LNCAP (cell line): ENCODE data around the gene FAM170B.

Experiments used
- TF ChIP-seq, protein P1 (sequence below): fragments of 450-650 bp; IDR thresholded peaks from 2 replicates; pipeline ENCODE4 v1.5.1; 2017; ENCODE audit warnings: mild to moderate bottlenecking

Gene FAM170B

DNA sequence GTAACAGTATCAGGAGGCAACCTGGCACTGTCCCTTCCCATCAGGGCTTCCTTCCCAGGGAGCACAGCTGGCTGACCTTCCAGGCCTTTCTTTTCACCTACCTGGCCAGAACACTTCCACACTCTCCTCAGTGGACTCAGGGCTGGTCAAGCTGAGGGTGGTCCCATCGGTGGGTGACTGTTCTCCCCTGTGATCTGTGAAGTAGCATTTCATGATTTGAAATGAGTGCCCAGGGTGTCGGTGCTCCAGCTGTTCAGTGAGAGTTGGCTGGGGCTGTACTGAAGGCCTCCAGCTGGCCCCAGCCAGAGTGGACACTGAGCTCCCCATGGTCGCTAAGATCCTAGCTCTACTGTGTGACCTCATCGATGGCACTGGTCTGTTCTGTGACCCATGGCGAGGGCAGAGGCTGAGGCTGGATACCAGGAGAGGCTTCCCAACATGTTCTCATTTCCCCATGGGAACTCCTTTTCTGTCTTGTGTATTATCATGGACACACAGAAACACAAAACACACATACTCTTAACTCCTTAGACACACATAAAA, at the start of gene FAM170B:
Gene FAM170B, minus strand, starts transcription at position 316 of the 543 bp plus-strand sequence. Its CDS starts 103 bp downstream, at position 213.
- TF ChIP-seq, protein P1, sequence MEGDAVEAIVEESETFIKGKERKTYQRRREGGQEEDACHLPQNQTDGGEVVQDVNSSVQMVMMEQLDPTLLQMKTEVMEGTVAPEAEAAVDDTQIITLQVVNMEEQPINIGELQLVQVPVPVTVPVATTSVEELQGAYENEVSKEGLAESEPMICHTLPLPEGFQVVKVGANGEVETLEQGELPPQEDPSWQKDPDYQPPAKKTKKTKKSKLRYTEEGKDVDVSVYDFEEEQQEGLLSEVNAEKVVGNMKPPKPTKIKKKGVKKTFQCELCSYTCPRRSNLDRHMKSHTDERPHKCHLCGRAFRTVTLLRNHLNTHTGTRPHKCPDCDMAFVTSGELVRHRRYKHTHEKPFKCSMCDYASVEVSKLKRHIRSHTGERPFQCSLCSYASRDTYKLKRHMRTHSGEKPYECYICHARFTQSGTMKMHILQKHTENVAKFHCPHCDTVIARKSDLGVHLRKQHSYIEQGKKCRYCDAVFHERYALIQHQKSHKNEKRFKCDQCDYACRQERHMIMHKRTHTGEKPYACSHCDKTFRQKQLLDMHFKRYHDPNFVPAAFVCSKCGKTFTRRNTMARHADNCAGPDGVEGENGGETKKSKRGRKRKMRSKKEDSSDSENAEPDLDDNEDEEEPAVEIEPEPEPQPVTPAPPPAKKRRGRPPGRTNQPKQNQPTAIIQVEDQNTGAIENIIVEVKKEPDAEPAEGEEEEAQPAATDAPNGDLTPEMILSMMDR, result no peak

DNA sequence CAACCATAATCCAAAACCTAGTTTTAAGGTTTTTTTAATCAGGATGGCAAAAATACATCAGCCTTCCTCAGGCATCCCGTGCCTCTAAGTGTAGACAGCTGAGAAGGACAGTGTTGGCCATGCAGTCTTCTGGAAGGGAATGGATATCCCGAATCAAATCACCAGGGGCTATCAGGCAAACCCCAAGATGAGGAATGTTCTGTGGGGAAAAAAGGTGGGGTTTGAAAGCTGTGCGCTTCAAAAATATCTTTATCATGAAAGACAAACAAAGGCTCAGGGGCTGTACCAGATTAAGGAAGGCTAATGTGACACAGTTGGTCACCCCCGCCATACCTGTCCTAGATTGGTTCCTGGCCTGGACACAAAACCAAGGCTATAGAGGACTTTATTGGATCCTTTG, 49.0 kb upstream of the FAM170B start:
- TF ChIP-seq, protein P1, result no peak

DNA sequence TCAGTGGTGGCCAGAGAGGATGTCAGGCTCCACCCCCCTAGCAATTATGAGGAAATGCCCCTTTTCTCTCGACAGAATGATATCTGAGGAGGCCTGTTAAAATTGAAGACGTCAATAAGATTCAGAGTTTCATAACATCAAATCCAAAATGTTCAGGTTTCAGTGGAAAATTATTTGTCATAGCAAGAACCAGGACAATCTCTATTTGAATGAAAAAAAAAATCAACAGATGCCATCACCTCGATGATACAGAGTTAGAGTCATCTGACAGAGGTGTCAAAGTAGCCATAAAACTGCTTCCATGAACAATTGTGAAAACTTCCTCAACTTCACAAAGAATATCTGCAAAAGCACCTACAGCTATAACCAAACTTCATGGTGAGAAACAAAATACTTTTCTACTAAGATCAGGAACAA, 46.6 kb upstream of the FAM170B start:
- TF ChIP-seq, protein P1, result no peak

DNA sequence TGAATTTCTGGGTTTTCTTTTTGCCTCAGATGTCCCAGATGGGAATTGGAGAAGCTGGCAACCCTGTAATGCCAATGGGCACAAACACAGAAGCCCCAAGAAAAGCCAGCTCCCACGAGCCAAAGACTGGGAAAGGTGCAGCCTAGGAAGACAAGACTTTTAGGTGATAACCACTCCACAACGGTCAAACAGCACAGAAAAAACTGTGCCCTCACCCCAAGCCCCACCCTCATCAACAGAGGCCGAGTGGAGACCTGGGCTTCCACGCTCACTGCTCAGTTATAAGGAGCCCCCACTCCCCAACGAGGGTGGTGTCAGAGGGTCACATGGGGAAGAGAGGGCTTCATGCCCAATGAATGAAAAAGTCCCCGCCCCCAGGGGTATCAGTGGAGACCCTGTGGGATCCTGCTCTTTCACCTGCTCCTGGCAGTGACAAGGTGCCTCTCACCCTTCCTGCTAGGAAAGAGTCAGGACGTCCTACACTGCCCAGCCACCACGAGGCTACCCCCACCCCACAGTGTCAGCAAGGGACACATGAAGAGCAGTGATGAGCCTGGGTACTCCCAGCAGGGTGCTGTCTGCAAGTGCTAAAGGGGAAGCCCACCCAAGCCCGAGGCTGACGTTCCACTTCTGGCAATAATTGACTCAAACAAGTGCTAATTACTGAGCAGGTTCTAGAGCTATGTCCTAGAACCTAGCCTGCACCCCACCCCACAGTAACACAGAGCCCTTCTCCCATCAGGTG, 46.0 kb upstream of the FAM170B start:
- TF ChIP-seq, protein P1, result no peak

DNA sequence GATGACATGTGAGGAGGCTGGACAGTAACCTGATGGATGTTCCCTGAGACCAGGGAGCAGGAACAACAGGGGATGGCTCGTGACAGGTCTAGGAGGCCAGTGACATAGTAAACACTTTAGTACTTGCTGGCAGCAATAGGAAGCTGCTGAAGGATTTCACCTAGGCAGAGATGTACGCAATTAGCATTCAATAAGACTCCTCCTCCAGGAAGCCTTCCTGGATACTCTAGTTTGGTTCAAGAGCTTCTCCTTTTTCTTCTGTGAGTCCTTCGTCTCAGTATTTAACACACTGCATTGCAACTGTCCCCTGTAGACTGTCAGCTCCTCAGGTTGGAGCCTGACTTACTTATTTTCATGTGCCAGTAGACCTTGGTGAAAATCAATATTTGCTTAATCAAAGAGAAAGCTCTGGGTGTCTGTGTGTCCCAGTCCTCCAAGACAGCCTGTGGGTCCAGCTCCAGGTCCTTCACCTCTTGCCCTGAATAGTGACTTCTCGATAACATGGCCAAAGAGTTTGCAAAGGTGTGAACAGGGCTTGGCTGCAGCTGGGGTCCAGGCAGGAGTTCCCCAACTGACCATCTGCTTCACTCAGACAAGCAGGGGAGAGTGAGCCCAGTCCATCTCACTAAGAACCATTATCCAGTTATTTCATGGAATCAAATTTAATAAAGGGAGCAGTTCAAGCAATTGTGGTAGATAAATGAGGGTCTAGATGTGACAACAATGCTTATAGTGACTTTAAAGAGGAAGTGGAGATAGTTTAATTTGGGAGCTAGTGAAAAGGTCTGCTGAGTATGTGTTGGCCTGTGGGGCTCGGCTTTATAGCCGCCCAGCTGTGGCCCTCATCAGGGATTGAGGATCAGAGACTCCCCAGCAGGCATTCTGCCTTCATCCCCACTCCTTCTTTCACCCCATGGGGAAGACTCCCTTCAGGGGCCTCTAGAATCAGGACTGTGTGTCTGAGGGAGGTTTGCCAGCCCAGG, 45.0 kb upstream of the FAM170B start:
- TF ChIP-seq, protein P1, result no peak

DNA sequence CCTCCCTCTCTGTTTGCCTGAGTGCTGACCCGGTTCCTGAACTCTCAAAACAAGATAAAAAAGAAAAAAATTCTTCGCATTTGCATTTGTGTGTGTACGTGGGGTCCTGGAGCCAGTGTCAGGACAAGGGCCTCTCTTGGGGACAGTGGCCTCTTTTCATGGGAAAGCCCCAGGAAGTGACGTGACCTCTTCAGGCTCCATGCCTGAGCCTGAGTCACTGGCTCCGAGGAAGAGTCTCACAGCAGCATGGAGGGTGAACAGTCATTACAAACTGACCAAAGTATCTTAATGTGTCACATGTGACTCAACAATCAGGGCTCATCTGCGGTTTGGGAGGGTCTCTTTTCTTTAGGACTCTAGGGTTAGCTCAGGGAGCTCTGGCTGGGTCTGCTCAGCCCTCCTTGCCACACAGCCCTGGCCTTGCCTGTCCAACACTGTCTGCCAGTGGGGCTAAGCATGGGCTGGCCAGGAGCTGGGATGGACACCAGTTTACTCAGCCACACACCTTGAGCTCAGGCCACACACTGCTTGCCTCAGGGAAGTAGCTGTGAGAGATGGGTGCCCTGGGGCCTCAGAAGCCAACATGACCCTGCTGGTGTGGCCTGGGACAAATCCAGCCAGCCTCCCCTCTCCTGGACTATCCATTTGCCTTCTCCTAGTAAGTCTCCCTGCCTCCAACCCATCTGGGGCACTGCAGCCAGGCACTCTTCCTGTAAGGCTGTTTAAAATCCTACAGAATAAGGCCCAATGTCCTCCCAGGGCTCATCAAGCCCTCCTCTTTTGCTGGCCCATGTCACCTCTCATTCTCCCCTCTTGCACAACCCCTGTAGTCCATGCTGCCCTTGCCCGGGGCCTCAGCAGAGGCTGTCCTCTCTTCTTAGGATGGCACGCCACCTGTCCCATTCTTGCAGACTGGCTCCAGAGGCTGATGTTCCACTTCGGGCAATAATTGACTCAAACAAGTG, 43.9 kb upstream of the FAM170B start:
- TF ChIP-seq, protein P1, result no peak
